GM21737 (cell line): ENCODE data around the gene OGA.

Experiments
- ATAC-seq: cut with Tn5 transposase; IDR thresholded peaks from one replicate; pipeline ENCODE4 v1.9.1; 2021; ENCODE audit warnings: mild to moderate bottlenecking, moderate library complexity; ENCODE audit not compliant: unreplicated experiment

OGA gene

DNA sequence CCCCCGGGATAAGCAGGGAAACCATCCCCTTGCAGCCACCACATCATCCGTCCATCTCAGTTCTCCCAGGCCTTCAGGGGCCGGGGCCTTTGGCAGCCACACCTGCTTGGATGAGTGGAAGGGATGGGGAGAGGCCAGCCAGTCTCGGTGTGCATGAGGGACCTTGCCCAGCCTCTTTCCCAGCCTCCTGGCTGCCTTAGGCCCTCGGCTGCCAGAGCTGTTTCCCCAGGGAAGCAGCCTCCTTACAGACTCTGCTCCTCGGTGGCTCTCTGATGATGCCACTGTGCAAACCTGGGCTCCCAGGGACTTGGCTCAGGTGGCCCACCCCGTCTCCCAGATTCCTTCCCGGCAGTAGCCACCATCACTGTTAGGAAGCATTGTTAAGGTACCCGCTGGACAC lies 57.0 kb downstream of the OGA start:
- ATAC-seq = no peak

DNA sequence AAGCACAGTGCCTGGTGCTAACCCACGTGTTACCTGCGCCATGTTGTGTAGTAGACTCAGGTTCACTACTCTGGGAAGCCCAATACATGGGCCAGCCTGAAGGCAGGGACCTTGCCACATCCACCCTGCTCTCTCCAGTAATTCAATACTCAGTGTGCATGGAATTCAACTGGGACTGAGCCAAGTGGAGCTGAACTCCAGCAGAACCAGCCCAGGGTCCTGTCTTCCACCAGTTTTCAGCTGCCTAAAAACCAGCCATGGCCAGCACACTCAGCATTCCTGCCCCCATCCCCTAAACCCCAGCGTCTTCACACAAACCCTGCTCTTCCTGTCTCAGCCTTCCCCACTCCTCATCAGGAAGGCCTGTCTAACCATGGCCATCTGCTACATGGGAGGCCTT lies 57.7 kb downstream of the OGA start:
- ATAC-seq = no peak

DNA sequence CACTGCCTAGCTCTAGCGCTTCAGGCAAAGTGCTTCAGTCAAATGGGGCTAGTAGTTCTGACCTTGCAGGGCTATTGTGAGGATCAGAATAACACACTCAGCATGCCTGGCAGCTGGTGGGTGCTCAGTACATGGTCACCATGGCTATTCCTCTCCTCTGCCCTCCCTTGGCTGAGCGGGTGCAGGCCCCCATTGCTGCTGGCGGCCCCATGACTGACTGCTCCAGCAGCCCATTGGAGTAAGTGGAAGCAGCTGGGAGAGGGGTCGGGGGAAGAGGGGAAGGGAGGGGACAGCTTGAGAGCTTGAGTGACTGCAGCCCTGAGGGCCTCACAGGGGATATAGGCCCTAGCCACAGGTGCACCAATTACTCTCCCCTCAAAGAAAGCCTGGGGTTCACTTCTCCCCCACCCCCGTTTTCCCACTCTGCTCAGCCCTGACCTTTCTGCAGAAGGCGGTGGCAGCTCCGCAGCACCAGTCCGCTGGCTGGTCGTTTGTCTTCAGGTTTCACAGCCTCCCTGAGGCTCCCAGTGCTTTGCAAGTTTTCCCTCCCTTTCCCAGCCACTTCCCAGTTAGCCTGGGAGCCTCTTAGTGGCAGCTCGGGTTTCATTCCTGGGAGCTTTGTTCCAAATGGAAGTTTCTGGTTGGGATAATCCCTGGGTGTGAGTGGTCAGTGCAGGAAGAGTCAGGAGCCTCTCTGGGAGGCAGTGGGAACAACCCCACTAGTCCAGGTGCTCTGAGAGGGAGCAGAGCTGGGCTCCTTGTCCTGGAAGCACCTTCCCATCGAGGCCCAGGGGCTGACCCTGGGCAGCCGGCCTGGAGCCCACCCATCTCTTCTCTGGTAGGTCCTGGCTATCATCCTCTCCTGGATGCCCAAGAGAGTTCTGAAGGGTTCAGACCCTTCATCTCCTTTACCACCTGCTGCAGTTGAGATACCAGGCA lies 58.7 kb downstream of the OGA start:
- ATAC-seq = no peak

DNA sequence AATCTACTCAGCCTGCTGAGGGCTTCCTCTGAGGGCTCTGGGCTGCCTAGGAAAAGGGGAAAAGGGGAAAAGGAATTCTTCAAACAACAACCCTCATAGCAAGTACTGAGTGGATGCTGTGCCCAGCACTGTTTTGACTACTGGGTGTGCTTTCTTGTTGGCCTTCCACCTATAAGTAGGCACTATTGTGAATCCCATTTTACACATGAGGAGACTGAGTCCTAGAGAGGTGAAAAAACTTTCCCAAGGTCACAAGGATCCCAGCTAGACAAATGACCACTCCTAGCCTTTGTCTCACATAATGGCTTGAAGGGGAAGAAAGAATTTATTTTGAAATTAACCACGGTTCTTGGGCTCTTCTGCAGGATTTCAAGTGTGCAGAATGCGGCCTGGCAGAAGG lies 59.4 kb downstream of the OGA start:
- no peak for ATAC-seq

DNA sequence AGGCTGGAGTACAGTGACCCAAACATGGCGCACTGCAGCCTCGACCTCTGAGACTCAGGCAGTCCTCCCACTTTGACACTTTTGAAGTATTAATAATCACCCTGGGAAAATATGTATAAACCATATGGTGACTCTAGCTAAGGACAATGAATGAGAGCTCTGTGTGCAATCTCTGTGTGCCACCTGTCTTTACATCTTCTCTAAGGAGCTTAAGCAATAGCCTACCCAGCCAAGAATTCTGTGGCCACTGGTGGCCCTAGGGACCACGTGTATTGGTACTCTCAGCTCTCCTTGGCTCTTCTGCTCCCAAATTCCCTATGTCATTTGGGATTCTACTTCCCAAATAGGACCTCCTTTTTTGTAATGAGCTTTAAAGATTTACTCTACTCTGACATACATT lies 66.0 kb downstream of the OGA start:
- ATAC-seq = no peak

DNA sequence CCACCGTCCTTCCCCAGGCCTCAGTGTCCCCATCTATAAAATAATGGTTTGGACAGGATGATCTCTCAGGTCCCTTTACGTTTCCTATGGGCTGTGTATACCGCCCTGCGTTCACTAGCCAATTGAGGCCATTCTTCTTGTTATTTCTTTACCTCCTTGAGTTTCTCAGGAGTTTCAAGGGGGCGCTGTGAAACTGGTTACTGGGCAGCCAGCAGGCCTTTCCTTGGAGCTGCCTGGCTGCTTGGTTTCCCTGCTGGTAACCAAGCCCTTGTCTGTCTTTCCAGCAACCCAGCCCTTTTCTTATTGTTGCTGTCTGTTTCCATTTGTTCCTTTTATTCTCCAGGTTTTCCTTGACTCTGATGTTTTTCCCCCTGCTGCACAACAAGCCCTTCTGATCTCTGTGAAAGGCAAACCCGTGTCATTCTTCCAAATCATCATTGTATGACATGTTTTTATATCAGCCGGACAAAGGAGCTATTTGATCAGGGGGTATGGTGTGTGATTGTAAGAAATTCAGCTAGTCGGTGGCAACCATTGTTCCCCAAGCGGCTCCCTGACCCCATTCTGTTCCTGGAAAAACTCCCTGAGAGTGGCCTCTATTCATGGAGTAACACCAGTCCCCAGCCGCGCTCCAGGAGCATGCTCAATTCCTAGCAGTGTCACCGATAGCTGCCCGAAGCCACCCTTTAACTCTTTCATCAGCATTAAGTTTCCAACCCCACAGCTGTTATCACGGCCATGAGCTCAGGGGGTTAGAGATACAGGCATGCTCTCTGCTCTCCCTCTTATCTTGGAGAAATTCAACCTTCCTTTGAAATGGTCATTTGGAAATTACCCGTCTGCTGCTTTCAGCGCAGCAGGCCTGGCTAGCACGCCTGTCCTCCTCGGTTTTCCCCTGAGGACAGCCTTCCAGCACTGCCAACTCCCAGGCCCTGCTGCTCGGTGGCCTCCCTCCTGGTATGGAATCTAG lies 68.9 kb downstream of the OGA start:
- ATAC-seq = no peak

DNA sequence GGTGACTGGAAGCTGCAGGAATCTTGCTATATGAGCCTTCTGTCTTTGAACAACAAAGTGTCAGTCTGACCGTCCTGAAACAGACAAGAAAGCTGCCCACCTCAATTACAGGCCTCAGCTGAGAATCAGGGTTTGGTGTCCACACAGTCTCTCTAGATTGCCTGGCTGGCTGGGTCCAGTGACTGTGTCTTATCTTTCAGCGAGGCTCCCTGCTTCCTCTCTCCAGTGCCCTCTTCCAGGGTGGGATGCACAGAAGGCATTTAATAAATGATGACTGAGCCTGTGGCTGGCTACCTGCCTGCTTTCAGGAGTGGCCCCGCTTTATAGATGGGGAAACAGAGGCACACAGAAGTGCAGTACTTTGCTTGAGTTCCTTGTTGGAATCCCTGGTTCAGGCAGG lies 69.7 kb downstream of the OGA start:
- ATAC-seq = no peak

DNA sequence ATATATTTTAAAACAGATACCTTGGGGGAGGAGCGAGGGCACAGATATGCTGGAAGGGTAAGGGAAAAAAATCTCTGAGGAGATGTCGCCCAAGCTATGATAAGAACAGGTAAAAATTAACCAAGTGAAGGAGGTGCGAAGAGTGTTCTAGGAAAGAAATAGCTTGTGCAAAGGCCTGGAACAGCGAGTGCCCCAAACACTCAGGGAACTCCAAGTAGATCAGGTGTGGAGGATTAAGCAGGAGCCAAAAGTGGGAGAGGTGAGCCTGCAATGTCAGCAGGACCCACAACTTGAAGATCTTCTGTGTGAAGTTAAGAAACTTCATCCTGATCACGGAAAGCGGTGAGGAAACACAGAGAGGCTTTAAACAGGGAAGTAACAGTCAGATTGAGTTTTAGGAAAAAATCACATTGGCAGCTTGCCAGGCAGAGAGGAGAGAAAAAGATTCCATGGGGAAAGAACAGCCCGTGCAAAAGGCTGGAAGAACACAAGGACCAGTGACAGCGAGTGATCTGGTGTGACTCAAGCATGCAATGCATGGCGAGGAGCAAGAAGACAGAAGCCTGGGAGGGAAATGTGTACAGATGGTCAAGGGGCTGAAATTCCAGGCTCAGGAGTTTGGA lies 73.1 kb downstream of the OGA start:
- ATAC-seq = no peak

DNA sequence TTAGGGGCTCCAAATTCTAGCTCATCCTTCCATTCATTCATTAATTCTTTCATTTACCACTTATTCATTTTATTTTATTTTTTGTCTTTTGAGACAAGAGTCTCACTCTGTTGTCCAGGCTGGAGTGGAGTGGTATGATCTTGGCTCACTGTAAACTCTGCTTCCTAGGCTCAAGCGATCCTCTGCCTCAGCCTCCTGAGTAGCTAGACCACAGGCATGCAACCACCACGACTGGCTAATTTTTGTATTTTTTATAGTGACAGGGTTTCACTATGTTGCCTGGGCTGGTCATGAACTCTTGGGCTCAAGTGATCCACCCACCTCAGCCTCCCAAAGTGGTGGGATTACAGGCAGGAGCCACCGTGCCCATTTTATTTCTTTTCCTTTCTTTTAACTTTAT lies 74.0 kb downstream of the OGA start:
- no peak for ATAC-seq

DNA sequence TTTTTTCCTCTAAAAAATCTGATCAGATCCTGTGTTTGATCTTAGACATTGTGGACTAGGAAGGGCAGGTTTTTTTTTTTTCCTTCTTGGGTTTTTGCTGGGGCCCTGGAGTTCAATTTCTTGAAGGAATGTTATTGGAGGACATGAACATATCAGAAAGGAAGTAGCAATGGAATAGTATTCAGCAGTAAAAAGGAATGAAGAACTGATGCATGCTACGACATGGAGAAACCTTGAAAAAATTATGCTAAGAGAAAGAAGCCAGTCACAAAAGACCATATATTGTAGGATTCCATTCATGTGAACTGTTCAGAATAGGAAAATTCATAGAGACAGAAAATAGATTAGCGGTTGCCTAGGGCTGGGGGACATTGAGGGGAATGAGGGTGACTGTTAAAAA lies 76.3 kb downstream of the OGA start:
- no peak for ATAC-seq

DNA sequence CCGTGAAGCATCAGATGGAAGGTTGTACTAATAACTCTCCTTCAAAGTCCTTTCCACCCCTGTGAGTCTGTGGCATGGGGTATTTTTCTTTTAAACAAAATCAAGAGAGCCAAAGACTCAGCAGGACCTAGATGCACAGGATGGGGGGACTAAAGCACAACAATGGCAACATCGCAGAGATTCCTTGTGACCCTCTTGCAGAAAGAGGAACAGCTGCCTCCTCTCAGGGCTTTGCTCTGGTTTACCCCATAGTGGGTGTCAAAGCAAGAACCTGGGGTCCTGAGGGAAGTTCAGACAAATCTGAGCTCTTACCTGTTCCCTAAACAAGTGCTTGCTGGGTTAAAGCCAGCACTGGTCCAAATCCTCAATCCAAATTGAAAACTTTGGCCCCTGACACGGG lies 81.6 kb downstream of the OGA start:
- no peak for ATAC-seq
